ENCODE data around the gene OR5K2.

OR5K2 gene

GRCh38 chr3:98522544-98523281 is 25.2 kb downstream of the OR5K2 start, which contains the start of gene CLDND1:
TSS of gene CLDND1 (minus strand) at chr3:98522902. CDS start at chr3:98521424, 1,478 bp downstream.
- DNase-seq (ENCODE audit: low read depth): peak; percentile 96

- no peak for DNase-seq (ENCODE audit: low read depth)
These were observed 28.0 kb downstream of the OR5K2 start for GRCh38 chr3:98525494-98525893.

GRCh38 chr3:98528474-98529346 is 31.2 kb downstream of the OR5K2 start:
- no peak for DNase-seq (ENCODE audit: low read depth)

- no peak for DNase-seq (ENCODE audit: low read depth)
These were observed 32.5 kb downstream of the OR5K2 start for GRCh38 chr3:98529856-98530459.

- DNase-seq (ENCODE audit: low read depth): no peak
These were observed 33.2 kb downstream of the OR5K2 start for GRCh38 chr3:98530676-98531075.

GRCh38 chr3:98531622-98532274 is 34.3 kb downstream of the OR5K2 start, which contains the start of gene GPR15:
TSS of gene GPR15 (plus strand) at chr3:98531978. CDS start at chr3:98532034, 56 bp downstream.
- DNase-seq (ENCODE audit: low read depth): no peak

- DNase-seq (ENCODE audit: low read depth): no peak
These were observed 34.8 kb downstream of the OR5K2 start for GRCh38 chr3:98532275-98532637.

GRCh38 chr3:98532709-98533571 is 35.5 kb downstream of the OR5K2 start:
- DNase-seq (ENCODE audit: low read depth): no peak

- DNase-seq (ENCODE audit: low read depth): no peak
These were observed 36.7 kb downstream of the OR5K2 start for GRCh38 chr3:98534168-98534567.

- DNase-seq (ENCODE audit: low read depth): no peak
These were observed 37.3 kb downstream of the OR5K2 start for GRCh38 chr3:98534734-98535133.

- no peak for DNase-seq (ENCODE audit: low read depth)
These were observed 39.1 kb downstream of the OR5K2 start for GRCh38 chr3:98536456-98537017.

- no peak for DNase-seq (ENCODE audit: low read depth)
These were observed 42.9 kb downstream of the OR5K2 start for GRCh38 chr3:98540346-98540745.

- DNase-seq (ENCODE audit: low read depth): no peak
These were observed 44.2 kb downstream of the OR5K2 start for GRCh38 chr3:98541695-98542094.

- no peak for DNase-seq (ENCODE audit: low read depth)
These were observed 45.1 kb downstream of the OR5K2 start for GRCh38 chr3:98542623-98543022.

- no peak for DNase-seq (ENCODE audit: low read depth)
These were observed 48.5 kb downstream of the OR5K2 start for GRCh38 chr3:98545940-98546339.

Measured in activated T-helper 1 cell treated with Interleukin-2 at 50 U/mL for 16 hours (primary cell).